HG03066 (cell line): ENCODE results near the gene CFAP73.
"Not testable (repeated sequence)": the region's sequence is repeated elsewhere in the genome, so short reads cannot be mapped to it uniquely, and the experiment has no call there.

ENCODE experiments used
- ATAC-seq: cut with Tn5 transposase; IDR thresholded peaks from one replicate; pipeline ENCODE4 v1.9.1; 2021; ENCODE audit warnings: low read depth; ENCODE audit not compliant: unreplicated experiment

Gene CFAP73

GRCh38 chr12:113140706-113141105 is 8.8 kb upstream of the CFAP73 start:
- no peak for ATAC-seq

- not testable (repeated sequence) for ATAC-seq
Observed at GRCh38 chr12:113141716-113142115, 7.8 kb upstream of the CFAP73 start.

DNA sequence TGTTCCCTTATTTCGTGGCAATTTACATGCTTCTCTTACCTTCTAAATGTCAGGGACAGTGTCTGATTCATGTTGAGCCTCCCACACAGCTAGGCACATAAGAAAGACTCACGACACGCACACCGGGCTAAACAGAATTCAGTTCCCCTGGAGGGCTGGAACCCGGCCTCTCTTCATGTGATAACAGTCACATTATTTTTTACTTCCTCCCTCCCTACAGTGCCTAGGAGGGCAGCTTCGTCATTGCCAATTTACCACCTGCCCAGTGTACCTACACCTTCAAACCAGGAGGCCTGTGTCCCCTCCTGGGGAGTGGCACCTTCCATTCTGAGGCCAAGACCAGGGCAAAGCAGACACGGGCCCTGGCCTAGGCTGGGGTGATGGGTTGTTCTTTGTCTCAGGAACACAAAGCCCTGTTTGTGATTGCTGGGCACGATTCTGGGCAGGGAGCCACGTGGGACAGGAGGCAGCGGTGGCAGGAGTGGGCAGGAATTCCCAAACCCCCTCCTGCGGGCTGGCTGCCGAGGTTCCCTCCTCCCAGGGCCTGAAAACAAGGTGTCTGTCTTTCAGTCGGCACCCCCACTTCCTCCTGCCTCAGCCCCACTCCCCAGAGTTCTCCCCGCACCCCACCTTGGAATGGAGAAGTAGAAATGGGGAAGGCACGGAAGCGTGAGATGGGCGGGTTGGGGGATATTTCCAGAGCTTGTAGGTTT is 7.2 kb upstream of the CFAP73 start:
- no peak for ATAC-seq

DNA sequence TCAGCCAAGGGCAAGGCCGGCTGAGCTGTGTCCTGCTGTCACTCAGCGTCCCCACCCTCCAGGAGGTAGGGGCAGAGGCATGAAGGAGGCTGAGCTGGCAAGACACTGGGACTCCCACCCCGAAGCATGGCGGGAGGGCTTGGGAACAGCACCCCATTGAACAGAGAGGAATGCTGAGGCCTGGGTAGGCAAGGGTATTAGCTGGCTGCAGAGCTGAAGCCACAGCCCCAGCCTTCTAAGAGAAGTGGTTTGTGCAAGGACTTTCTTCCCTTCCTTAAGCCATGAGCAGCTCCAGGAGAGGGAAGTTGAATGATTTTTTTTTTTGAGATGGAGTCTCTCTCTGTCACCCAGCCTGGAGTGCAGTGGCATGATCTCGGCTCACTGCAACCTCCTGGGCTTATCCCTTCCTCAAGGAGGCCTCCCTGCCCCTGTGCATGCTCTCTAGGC is 6.6 kb upstream of the CFAP73 start:
- no peak for ATAC-seq

DNA sequence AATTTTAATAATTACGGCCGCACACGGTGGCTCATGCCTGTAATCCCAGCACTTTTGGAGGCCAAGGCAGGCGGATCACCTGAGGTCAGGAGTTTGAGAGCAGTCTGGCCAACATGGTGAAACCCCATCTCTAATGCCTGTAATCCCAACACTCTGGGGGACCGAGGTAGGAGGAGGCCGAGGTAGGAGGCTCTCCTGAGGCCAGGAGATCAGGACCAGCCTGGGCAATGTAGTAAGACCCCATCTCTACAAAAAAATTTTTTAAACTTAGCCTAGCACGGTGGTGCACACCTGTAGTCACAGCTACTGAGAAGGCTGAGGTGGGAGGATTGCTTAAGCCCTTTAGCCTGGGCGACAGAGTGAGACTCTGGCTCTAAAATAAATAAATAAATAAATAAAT is 5.6 kb upstream of the CFAP73 start:
- ATAC-seq: no peak

- ATAC-seq: no peak
Observed at GRCh38 chr12:113144806-113145205, 4.7 kb upstream of the CFAP73 start.

DNA sequence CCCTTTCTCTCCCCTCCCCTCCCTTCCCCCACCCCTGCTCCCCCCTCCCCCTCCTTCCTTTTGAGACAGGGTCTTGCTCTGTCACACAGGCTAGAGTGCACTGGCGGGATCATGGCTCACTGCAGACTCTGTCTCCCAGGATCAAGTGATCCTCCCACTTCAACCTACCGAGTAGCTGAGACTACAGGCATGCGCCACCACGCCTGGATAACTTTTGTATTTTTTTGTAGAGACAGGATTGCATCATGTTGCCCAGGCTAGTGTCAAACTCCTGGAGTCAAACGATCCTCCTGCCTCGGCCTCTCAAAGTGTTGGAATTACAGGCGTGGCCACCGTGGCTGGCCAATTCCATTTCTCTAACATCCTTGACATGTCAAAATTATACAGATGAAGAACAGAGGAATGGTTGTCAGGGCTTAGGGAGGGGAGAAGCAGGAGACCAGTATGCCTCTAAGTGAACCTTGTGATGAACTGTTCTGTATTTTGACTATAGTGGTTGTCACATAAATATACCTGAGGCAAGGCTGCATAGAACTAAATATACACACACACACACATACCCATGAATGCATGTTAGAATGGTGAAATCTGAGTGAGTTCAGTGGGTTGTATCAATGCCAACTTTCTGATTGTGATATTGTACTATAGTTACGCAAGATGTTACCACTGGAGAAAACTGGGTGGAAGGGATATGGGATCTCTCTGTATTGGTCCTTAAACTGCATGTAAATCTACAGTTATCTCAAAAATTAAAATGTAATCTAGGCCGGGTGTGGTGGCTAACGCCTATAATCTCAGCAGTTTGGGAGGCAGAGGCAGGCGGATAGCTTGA is 3.6 kb upstream of the CFAP73 start:
- ATAC-seq: no peak

- ATAC-seq: no peak
Observed at GRCh38 chr12:113146999-113147398, 2.5 kb upstream of the CFAP73 start.

GRCh38 chr12:113151655-113152054 is 2.1 kb downstream of the CFAP73 start:
- ATAC-seq: no peak

DNA sequence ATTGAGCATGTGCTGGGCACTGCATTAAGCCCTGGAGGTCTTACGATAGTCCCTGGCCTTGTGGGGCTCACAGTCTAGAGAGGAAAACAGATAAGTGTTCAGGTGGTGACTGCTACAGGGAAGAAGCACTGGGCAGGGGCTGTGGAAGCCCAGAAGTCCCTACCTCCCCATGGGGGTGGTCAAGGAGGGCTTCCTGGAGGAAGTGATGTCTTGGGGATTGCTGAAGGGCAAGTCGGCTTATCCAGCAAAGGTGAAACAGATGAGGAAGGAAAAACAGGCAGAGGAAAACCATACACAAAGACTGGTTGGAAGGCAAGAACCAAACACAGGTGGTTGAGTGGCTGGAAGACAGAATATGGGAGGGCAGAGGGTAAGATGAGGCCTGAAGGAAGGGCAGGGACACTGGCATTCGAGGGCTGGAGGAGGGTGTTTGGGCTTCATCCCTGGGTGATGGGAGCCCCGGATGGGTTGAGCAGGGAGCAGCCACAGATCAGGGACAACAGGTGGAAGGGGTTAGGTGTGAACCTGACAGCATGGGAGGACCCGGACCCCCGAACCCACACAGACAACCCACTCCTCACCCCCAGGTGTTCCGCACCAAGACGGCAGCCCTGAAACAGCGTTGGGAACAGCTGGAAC is 2.8 kb downstream of the CFAP73 start:
- ATAC-seq: no peak

- ATAC-seq: no peak
Observed at GRCh38 chr12:113152835-113153814, 3.6 kb downstream of the CFAP73 start.

- no peak for ATAC-seq
Observed at GRCh38 chr12:113154351-113154973, 4.9 kb downstream of the CFAP73 start.

- ATAC-seq: no peak
Observed at GRCh38 chr12:113155060-113155459, 5.5 kb downstream of the CFAP73 start.

GRCh38 chr12:113155646-113156045 is 6.1 kb downstream of the CFAP73 start:
- ATAC-seq: no peak

- ATAC-seq: no peak
Observed at GRCh38 chr12:113157218-113157859, 7.8 kb downstream of the CFAP73 start.

DNA sequence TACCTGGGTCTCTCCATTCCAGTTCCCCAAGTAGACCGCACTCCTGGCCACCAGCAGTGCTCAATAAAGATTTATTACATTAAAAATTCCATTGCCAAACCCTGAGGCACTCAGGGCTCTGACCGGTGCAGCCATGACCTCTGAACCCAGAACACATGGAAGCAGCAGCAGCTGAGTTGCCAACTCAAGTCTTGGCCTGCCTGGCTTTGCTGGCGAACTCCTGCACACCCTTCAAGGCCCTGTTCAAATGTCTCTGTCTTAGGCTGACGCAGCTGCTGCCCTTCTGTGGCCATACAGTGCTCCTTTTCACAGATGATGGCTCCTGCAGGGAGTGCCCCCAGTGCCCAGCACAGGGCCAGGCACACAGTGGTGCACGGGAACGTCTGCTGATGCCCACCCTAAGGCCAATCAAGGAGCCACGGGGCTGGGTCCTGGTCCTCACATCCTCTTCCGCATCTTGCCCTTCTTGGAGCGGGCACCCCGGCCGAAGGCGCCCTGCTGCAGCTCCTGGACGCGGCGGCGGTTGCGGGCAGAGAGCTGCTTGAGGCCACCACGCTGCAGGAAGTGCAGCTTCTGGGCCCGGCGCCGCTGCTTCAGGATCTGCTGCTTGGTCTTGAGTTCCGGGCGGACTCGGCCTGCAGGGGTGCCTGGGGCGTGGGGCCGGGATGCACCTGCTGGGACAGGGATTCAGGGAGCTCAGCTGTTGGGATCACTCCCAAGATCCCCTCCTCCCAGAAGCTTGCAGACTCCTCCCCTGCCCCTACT is 9.1 kb downstream of the CFAP73 start:
- no peak for ATAC-seq

DNA sequence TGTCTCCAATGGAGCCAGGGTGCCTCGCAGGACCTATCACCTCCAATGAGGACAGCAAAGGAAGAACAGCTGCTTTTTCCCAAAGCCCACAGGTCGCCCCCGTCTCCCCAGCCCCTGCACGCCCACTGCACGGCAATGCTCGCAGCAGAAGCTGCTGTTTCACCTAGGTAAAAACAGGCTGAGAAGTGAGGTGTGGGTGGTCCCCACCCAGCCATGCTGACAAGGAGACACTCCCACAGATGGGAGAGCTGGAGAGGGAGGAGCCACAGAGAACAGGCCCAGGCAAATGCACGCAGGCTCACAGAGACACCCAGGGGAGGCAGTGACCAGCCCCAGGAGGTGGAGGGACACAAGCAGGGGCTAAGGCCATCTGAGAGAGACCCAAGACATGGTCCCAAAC is 10.4 kb downstream of the CFAP73 start:
- no peak for ATAC-seq

- no peak for ATAC-seq
Observed at GRCh38 chr12:113161415-113162016, 12.0 kb downstream of the CFAP73 start.
